Measurements from ENCODE around the gene FANK1. TPM values are rescaled to one million over a fixed set of nuclear protein-coding genes. Genes with fewer than 3 reads are reported as not detected.

FANK1 gene
- total RNA-seq, 2 donors from 2014 or later = 1.0 to 7.3 TPM

- 95% methylated on average over 7 of the region's 7 CpGs for WGBS, 2 donors
- no peak overlapping the region for H3K27ac ChIP-seq
- no peaks in the 10 kb centered on the region for H3K27me3 ChIP-seq
- TF ChIP-seq CTCF (IDR thresholded peaks at IDR 0.05) (no peak), POLR2A (IDR thresholded peaks at IDR 0.05) (no peak)
- peaks cover 9% of the 10 kb centered on the region for H3K4me1 ChIP-seq
- DNase-seq (no peak), ATAC-seq (no peak)
- no peak overlapping the region for H3K4me3 ChIP-seq
- intact Hi-C loops (cut with DNase I) = no loop called here
- peaks cover 0 to 13% of the 10 kb centered on the region in 2 donors for H3K36me3 ChIP-seq (replicated peaks in 1 of 2; ENCODE audit: insufficient read depth in 1 of 2, low read depth in 2 of 2)
- H3K9me3 ChIP-seq = no peaks in the 10 kb centered on the region
These were observed 29.8 kb upstream of the FANK1 start for GRCh38 chr10:125866421-125867029.

GRCh38 chr10:125868372-125868975 lies 27.9 kb upstream of the FANK1 start:
- TF ChIP-seq POLR2A (IDR thresholded peaks at IDR 0.05) (no peak), CTCF (IDR thresholded peaks at IDR 0.05) (peak; percentile 67 to 96 (median 94))
- no peak overlapping the region for H3K27ac ChIP-seq
- intact Hi-C loops (cut with DNase I) = no loop called here
- H3K36me3 ChIP-seq (replicated peaks in 1 of 2; ENCODE audit: insufficient read depth in 1 of 2, low read depth in 2 of 2) = peaks cover 0 to 13% of the 10 kb centered on the region in 2 donors
- H3K4me3 ChIP-seq = no peak overlapping the region
- peaks cover 17% of the 10 kb centered on the region for H3K4me1 ChIP-seq
- H3K9me3 ChIP-seq = no peaks in the 10 kb centered on the region
- H3K27me3 ChIP-seq = no peaks in the 10 kb centered on the region
- 23 to 28% methylated on average over 7 of the region's 7 CpGs for WGBS, 2 donors
- DNase-seq (peak; percentile 48 to 67 (median 60)), ATAC-seq (peak; percentile 89)

GRCh38 chr10:125871338-125871737 lies 25.0 kb upstream of the FANK1 start:
- intact Hi-C loops (cut with DNase I) = no loop called here
- H3K36me3 ChIP-seq (replicated peaks in 1 of 2; ENCODE audit: insufficient read depth in 1 of 2, low read depth in 2 of 2) = peaks cover 0 to 9% of the 10 kb centered on the region in 2 donors
- ATAC-seq = no peak

GRCh38 chr10:125878957-125879835 lies 17.2 kb upstream of the FANK1 start:
- Histone ChIP-seq H3K4me1 (peaks cover 52% of the 10 kb centered on the region), H3K27ac (peak overlapping the region in 3 of 4 donors; percentile 41 to 68 (median 67)), H3K4me3 (no peak overlapping the region), H3K9me3 (no peaks in the 10 kb centered on the region), H3K27me3 (no peaks in the 10 kb centered on the region), H3K36me3 (replicated peaks in 1 of 2; ENCODE audit: insufficient read depth in 1 of 2, low read depth in 2 of 2) (peaks cover 0 to 4% of the 10 kb centered on the region in 2 donors)
- TF ChIP-seq CTCF (IDR thresholded peaks at IDR 0.05) = no peak
- TF ChIP-seq POLR2A (IDR thresholded peaks at IDR 0.05) = no peak
- WGBS, 2 donors = 66 to 73% methylated on average over 11 of the region's 11 CpGs
- DNase-seq (peak; percentile 32 to 59 (median 48)), ATAC-seq (peak; percentile 84)
- intact Hi-C loops (cut with DNase I) = no loop called here

More at GRCh38 chr10:125871338-125871737, 25.0 kb upstream of the FANK1 start:
- Histone ChIP-seq H3K27ac (no peak overlapping the region), H3K4me1 (peaks cover 17% of the 10 kb centered on the region), H3K27me3 (no peaks in the 10 kb centered on the region), H3K4me3 (no peak overlapping the region), H3K9me3 (no peaks in the 10 kb centered on the region)
- DNase-seq = no peak
- TF ChIP-seq POLR2A (IDR thresholded peaks at IDR 0.05) (no peak), CTCF (IDR thresholded peaks at IDR 0.05) (no peak)
- WGBS, 2 donors = 53 to 54% methylated on average over 4 of the region's 4 CpGs
